HG03280 (cell line): ENCODE data around the gene PAPSS1.

Source experiments
- ATAC-seq: cut with Tn5 transposase; IDR thresholded peaks from one replicate; pipeline ENCODE4 v1.9.1; 2021; ENCODE audit warnings: mild to moderate bottlenecking, moderate library complexity; ENCODE audit not compliant: unreplicated experiment

Gene PAPSS1

GRCh38 chr4:107631560-107631959 is 88.5 kb downstream of the PAPSS1 start:
- ATAC-seq: no peak

- ATAC-seq: no peak
These were observed 89.8 kb downstream of the PAPSS1 start for GRCh38 chr4:107630185-107630705.

- no peak for ATAC-seq
These were observed 90.7 kb downstream of the PAPSS1 start for GRCh38 chr4:107629318-107629717.

GRCh38 chr4:107625391-107625902 is 94.6 kb downstream of the PAPSS1 start:
- ATAC-seq: no peak

- ATAC-seq: no peak
These were observed 96.0 kb downstream of the PAPSS1 start for GRCh38 chr4:107624024-107624423.

GRCh38 chr4:107622006-107622405 is 98.0 kb downstream of the PAPSS1 start:
- no peak for ATAC-seq

- no peak for ATAC-seq
These were observed 100.3 kb downstream of the PAPSS1 start for GRCh38 chr4:107619731-107620130.

GRCh38 chr4:107619066-107619465 is 101.0 kb downstream of the PAPSS1 start:
- no peak for ATAC-seq

GRCh38 chr4:107618656-107619055 is 101.4 kb downstream of the PAPSS1 start:
- no peak for ATAC-seq

GRCh38 chr4:107616838-107617389 is 103.1 kb downstream of the PAPSS1 start:
- ATAC-seq: no peak

- no peak for ATAC-seq
These were observed 104.2 kb downstream of the PAPSS1 start for GRCh38 chr4:107615809-107616208.

GRCh38 chr4:107603430-107603829 is 116.6 kb downstream of the PAPSS1 start:
- ATAC-seq: no peak

GRCh38 chr4:107600983-107601382 is 119.1 kb downstream of the PAPSS1 start:
- ATAC-seq: no peak

GRCh38 chr4:107600436-107600835 is 119.6 kb downstream of the PAPSS1 start:
- ATAC-seq: no peak

GRCh38 chr4:107599841-107600240 is 120.2 kb downstream of the PAPSS1 start:
- ATAC-seq: no peak

- no peak for ATAC-seq
These were observed 126.8 kb downstream of the PAPSS1 start for GRCh38 chr4:107593230-107593629.

- ATAC-seq: peak; percentile 87
These were observed 127.5 kb downstream of the PAPSS1 start for GRCh38 chr4:107592519-107592918.

GRCh38 chr4:107589269-107589668 is 130.8 kb downstream of the PAPSS1 start:
- no peak for ATAC-seq

- ATAC-seq: no peak
These were observed 133.7 kb downstream of the PAPSS1 start for GRCh38 chr4:107586371-107586770.

- no peak for ATAC-seq
These were observed 140.9 kb downstream of the PAPSS1 start for GRCh38 chr4:107579099-107579498.

- no peak for ATAC-seq
These were observed 141.7 kb downstream of the PAPSS1 start for GRCh38 chr4:107578321-107578720.

- no peak for ATAC-seq
These were observed 142.3 kb downstream of the PAPSS1 start for GRCh38 chr4:107577743-107578142.

- ATAC-seq: no peak
These were observed 144.8 kb downstream of the PAPSS1 start for GRCh38 chr4:107575243-107575642.
